ENCODE data around the gene SIRT6.
"Not testable (repeated sequence)": the region's sequence is repeated elsewhere in the genome, so short reads cannot be mapped to it uniquely, and the experiment has no call there.

The SIRT6 gene

DNA sequence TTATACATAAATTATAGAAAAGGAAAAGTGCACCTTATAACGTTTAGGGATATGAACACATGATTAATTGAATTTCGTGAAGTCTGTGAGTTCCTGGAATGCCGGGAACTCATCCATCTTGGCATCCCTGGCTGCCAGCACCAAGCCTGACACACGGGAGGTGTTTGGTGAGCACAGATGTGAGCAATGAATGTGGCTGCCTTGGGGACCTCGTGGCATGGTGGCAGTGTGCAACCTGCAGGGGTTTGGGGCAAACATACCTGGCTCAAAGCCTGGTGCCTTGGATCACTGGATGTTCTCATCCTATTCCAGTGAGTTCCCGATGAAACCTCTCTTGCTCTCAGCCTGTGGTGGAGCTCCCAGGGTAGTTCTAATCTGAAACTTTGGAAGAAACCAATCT lies 48.0 kb downstream of the SIRT6 start:
- DNase-seq (ENCODE audit: low read depth) = no peak

DNA sequence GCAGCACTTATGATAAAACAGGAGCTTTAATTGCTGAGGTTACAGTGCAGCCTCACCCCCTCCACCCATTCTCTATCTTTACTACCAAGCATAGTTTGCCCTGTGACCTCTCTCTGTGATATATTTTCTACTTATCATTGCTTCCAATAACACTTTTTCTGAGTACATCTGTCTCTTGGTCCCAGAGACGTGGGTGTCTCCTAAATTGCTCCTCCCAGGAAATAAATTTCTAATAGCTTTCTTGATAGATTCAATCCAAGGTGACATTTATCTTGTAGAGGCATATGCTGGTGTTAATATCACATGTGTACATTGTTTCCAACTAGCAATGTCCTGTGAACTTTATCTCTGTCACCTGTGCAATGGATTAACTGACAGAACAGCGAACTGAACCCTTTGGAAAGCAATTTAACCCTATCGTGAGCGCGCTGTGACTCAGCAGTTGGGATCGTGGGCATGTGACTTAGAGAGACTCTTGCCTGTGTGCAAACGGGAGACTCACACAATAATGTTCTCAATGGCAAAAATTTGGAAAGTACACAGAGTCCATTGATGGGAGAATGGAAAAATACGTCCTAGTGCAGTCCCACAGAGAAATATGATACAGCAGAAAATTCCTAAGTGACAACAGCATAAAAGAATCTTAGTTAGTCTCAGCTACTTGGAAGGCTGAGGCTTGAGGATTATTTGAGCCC lies 51.5 kb downstream of the SIRT6 start:
- no peak for DNase-seq (ENCODE audit: low read depth)

GRCh38 chr19:4129050-4129449 lies 53.3 kb downstream of the SIRT6 start:
- DNase-seq (ENCODE audit: low read depth) = not testable (repeated sequence)

DNA sequence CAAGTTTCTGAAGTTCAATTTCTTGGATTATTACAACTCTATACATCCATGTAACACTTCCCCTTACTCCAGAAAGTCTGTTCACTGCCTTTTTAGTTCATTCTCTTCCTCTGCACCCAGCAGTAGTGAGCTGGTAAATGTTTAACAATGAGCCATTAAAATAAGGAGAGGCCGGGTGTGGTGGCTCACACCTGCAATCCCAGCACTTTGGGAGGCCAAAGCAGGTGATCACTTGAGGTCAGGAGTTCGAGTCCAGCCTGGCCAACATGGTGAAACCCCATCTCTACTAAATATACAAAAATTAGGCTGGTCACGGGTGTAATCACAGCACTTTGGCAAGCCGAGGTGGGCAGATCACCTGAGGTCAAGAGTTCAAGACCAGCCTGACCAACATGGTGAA lies 55.0 kb downstream of the SIRT6 start:
- not testable (repeated sequence) for DNase-seq (ENCODE audit: low read depth)

- no peak for DNase-seq (ENCODE audit: low read depth)
Observed at GRCh38 chr19:4124638-4125037, 57.7 kb downstream of the SIRT6 start.

Measured in stimulated activated CD8-positive, alpha-beta memory T cell treated with anti-CD3 and anti-CD28 coated beads, Interleukin-4, amount 100 ng/mL, for 24 hours (primary cell).